BE2C (cell line): ENCODE data around the gene TMEM187.

Experiments used
- DNase-seq: peaks from one replicate; pipeline ENCODE4 v3.0.0-alpha.2; 2020
- H3K27me3 ChIP-seq: fragments of 250-450 bp; sonication (Bioruptor Pico); 2 replicates; pipeline ENCODE4 v1.5.1; 2020; ENCODE audit warnings: mild to moderate bottlenecking
- H3K36me3 ChIP-seq: fragments of 250-450 bp; sonication (Bioruptor Pico); 2 replicates; pipeline ENCODE4 v1.5.1; 2020; ENCODE audit warnings: mild to moderate bottlenecking
- H3K4me1 ChIP-seq: fragments of 250-450 bp; sonication (Bioruptor Pico); 2 replicates; pipeline ENCODE4 v1.5.1; 2020
- H3K4me3 ChIP-seq: 2 replicates; pipeline ENCODE4 v1.5.1; 2011; ENCODE audit warnings: low read depth, low read length
- H3K9me3 ChIP-seq: fragments of 250-450 bp; sonication (Bioruptor Pico); 2 replicates; pipeline ENCODE4 v1.5.1; 2020
- TF ChIP-seq, protein P1 (sequence below): IDR thresholded peaks from 2 replicates; pipeline ENCODE4 v1.5.1; 2012; ENCODE audit warnings: mild to moderate bottlenecking, low read depth, low read length

TMEM187 gene

DNA sequence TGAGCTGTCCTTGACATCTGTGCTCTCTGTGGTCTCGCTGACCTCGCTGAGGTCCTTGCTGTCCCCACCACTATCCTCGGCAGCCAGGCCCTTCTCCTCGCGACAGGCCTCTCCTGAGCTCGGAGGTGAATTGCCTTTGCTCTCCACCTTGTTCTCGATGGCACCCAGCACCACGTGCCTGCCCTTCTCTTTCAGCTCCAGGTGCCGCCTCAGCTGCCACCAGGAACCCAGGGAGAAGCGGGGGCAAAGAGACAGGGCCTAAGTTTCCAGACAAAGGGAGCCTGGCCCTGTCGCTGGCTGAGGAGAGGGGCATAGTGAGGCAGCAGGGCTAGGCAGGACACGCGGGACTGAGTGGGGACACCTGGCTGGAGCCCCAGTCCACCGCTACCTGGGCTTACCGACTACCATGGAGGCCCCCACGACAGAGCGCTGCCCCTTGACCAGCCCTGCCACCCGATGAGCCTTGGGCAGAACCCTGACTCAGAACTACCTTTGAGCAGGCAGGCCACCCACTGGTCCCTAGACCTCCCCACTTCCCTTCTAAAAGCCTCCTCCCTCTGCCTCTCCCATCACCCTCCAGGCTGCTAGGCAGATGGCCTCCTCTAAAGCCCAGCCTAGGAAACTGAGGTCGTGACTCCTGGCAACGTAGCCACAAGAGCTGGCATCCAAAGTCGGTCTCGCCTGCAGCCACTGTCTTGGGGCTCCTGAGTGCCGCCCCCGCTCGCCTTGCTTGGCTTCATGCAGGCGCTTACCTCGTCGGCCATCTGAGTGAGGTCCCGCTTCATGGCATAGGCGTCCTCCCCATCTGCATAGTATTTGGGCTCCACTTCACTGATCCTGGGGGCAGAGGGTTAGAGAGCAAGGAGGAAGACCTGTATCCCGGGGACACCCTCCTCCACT is 42.3 kb upstream of the TMEM187 start:
- H3K4me3 ChIP-seq = no peak overlapping the region
- H3K9me3 ChIP-seq = no peaks in the 10 kb centered on the region
- H3K36me3 ChIP-seq = peaks cover 32% of the 10 kb centered on the region
- TF ChIP-seq, protein P1, sequence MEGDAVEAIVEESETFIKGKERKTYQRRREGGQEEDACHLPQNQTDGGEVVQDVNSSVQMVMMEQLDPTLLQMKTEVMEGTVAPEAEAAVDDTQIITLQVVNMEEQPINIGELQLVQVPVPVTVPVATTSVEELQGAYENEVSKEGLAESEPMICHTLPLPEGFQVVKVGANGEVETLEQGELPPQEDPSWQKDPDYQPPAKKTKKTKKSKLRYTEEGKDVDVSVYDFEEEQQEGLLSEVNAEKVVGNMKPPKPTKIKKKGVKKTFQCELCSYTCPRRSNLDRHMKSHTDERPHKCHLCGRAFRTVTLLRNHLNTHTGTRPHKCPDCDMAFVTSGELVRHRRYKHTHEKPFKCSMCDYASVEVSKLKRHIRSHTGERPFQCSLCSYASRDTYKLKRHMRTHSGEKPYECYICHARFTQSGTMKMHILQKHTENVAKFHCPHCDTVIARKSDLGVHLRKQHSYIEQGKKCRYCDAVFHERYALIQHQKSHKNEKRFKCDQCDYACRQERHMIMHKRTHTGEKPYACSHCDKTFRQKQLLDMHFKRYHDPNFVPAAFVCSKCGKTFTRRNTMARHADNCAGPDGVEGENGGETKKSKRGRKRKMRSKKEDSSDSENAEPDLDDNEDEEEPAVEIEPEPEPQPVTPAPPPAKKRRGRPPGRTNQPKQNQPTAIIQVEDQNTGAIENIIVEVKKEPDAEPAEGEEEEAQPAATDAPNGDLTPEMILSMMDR = no peak
- DNase-seq = no peak
- H3K27me3 ChIP-seq = no peaks in the 10 kb centered on the region
- peaks cover 8% of the 10 kb centered on the region for H3K4me1 ChIP-seq

DNA sequence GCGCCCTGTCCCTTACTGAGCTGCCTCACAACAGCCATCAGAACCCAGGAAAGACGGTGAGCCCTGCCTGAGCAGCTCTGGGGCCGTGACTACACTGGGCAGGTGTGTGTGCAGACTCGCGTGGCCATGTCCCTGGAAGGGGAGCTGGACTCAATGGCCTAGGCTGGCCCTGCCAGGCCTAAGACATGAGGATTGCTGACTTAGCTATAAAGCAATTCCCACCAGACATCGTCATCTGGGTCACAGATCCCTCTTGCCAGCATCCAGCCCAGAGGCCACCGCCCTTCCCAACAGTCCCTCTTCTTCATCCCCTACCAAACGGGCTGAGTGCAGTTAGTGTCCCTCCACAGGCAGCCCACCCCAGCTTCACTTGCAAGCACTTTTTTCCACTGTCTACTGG is 41.4 kb upstream of the TMEM187 start:
- TF ChIP-seq, protein P1 = no peak
- H3K4me3 ChIP-seq = no peak overlapping the region
- H3K9me3 ChIP-seq = no peaks in the 10 kb centered on the region
- peaks cover 32% of the 10 kb centered on the region for H3K36me3 ChIP-seq
- peaks cover 8% of the 10 kb centered on the region for H3K4me1 ChIP-seq
- DNase-seq = no peak
- H3K27me3 ChIP-seq = no peaks in the 10 kb centered on the region

DNA sequence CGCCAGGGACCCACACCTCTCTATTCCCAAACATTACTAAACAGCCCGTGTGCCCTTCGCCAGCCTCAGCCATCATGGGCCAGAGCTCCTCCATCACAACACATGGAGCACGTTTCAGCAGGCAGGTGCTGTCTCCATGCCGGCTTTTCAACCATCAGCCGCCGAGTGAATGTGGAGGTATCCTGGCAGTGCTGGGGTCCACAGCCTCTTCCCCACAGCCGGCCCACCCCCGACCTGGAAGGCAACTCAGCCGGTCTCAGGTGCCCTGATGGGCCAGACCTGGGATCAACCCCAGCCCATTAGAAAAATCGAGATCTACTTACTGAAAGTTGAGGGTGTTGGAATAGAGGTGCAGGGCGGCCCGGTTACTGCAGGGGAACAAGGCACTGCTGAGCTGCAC is 40.8 kb upstream of the TMEM187 start:
- Histone ChIP-seq H3K36me3 (peaks cover 32% of the 10 kb centered on the region), H3K4me3 (no peak overlapping the region), H3K27me3 (no peaks in the 10 kb centered on the region), H3K4me1 (peaks cover 4% of the 10 kb centered on the region), H3K9me3 (no peaks in the 10 kb centered on the region)
- DNase-seq = no peak
- TF ChIP-seq, protein P1 = no peak

DNA sequence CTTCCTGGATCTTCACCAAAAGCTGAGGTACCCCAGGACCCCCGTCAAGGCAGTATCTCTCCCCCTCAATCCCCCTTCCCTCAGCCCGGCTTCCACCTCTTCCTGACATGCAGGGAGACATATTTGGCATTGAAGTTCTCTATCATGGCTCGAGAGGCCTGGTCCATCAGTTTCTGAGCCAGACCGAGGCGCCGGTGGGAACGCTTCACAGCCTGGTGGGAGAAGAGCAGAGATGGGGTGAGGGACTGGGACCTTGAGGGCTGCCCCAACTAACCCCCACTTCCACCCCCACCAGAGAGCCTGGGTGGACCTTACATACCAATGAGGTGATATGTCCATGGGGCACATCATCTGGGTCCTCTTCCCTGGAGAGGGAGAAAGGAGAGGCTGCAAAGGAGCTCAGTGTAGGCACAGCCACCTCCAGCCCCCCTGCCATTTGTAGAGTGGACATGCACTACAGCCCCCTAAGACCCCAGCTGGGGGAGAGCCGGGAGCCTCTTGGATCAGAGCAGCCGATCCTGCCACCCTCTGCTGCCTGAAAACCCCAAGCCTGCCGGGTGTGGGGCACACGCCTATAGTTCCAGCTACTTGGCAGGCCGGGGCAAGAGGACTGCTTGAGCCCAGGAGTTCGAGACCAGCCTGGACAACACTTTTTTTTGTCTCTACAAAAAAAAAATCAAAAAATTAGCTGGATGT is 40.2 kb upstream of the TMEM187 start:
- H3K4me3 ChIP-seq = no peak overlapping the region
- H3K36me3 ChIP-seq = peaks cover 32% of the 10 kb centered on the region
- H3K27me3 ChIP-seq = no peaks in the 10 kb centered on the region
- TF ChIP-seq, protein P1 = no peak
- no peak for DNase-seq
- no peaks in the 10 kb centered on the region; the same call in 1 of the 2 replicates for H3K4me1 ChIP-seq
- no peaks in the 10 kb centered on the region for H3K9me3 ChIP-seq

DNA sequence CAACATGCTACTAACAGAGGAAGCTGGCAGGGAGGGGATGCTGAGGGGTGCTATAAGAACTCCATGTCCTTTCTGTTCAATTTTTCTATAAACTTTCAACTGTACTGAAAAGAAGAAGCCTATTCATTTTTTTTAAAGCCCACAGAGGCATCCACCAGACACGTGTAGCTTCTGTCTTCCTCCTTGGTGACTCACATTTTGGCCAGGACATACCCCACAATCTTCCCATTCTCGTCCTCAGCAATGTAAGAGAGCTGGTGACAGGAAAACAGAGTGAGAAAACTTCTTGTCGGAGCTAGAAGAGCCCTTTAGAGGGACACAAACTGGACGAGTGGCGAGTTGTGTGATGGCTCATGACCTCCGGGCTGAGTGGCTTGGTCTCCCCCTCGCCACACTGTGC is 38.8 kb upstream of the TMEM187 start:
- peaks cover 32% of the 10 kb centered on the region for H3K36me3 ChIP-seq
- no peaks in the 10 kb centered on the region; the same call in 1 of the 2 replicates for H3K4me1 ChIP-seq

More for the DNA sequence above, 38.8 kb upstream of the TMEM187 start:
- Histone ChIP-seq H3K4me3 (peak overlapping the region; percentile 75), H3K9me3 (no peaks in the 10 kb centered on the region), H3K27me3 (no peaks in the 10 kb centered on the region)
- DNase-seq = no peak
- TF ChIP-seq, protein P1 = no peak
